ENCODE results near the gene RAD21L1. TPM values are rescaled to one million over a fixed set of nuclear protein-coding genes. Genes with fewer than 3 reads are reported as not detected.
"Not testable (repeated sequence)": the region's sequence is repeated elsewhere in the genome, so short reads cannot be mapped to it uniquely, and the experiment has no call there.

Gene RAD21L1
- total and polyA plus RNA-seq, 4 donors, result 0.02 to 0.23 TPM; not detected in 2

GRCh38 chr20:1242099-1242498 lies 16.3 kb downstream of the RAD21L1 start:
- WGBS, 2 donors, result 83 to 84% methylated on average over 3 of the region's 3 CpGs
- no peak overlapping the region for H3K27ac ChIP-seq (ENCODE audit: low read depth in 1 of 2, low read length in 1 of 2)
- H3K9ac ChIP-seq (ENCODE audit: insufficient read depth in 1 of 2, low read length in 2 of 2), result no peak overlapping the region
- no peak overlapping the region for H3K4me3 ChIP-seq
- DNase-seq (no peak), ATAC-seq (ENCODE audit: insufficient read depth, low FRiP score) (no peak)
- peaks cover 0 to 6% (median 0%) of the 10 kb centered on the region in 3 donors for H3K27me3 ChIP-seq (ENCODE audit: control insufficient read depth in 3 of 3, insufficient read depth in 3 of 3, low read length in 2 of 3)
- TF ChIP-seq, protein P1, sequence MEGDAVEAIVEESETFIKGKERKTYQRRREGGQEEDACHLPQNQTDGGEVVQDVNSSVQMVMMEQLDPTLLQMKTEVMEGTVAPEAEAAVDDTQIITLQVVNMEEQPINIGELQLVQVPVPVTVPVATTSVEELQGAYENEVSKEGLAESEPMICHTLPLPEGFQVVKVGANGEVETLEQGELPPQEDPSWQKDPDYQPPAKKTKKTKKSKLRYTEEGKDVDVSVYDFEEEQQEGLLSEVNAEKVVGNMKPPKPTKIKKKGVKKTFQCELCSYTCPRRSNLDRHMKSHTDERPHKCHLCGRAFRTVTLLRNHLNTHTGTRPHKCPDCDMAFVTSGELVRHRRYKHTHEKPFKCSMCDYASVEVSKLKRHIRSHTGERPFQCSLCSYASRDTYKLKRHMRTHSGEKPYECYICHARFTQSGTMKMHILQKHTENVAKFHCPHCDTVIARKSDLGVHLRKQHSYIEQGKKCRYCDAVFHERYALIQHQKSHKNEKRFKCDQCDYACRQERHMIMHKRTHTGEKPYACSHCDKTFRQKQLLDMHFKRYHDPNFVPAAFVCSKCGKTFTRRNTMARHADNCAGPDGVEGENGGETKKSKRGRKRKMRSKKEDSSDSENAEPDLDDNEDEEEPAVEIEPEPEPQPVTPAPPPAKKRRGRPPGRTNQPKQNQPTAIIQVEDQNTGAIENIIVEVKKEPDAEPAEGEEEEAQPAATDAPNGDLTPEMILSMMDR (IDR thresholded peaks at IDR 0.05; ENCODE audit: control extremely low read depth, extremely low read depth), result no peak
- H3K9me3 ChIP-seq (ENCODE audit: control insufficient read depth in 4 of 4, insufficient read depth in 3 of 4, low read length in 3 of 4), result no peaks in the 10 kb centered on the region
- no peaks in the 10 kb centered on the region for H3K36me3 ChIP-seq (ENCODE audit: control insufficient read depth in 4 of 4, insufficient read depth in 4 of 4, low read length in 4 of 4)
- H3K4me1 ChIP-seq (ENCODE audit: control insufficient read depth in 5 of 5, insufficient read depth in 5 of 5, low read length in 5 of 5), result peaks cover 0 to 12% (median 0%) of the 10 kb centered on the region in 5 donors

DNA sequence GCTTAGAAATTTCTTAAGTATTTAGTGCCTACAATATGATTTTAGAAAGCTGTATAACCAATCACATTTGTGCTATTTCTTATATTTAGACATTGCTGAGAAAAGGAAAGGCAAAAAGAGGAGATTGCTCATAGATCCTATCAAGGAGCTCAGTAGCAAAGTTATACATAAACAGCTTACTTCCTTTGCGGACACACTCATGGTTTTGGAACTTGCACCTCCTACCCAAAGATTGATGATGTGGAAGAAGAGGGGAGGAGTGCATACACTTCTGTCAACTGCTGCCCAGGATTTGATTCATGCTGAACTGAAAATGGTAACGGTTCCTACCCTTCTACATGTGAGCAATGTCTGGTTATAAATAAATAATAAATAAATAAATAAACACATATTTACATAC lies 16.7 kb downstream of the RAD21L1 start:
- Histone ChIP-seq H3K36me3 (ENCODE audit: control insufficient read depth in 4 of 4, insufficient read depth in 4 of 4, low read length in 4 of 4) (no peaks in the 10 kb centered on the region), H3K27me3 (ENCODE audit: control insufficient read depth in 3 of 3, insufficient read depth in 3 of 3, low read length in 2 of 3) (peaks cover 0 to 6% (median 0%) of the 10 kb centered on the region in 3 donors), H3K9me3 (ENCODE audit: control insufficient read depth in 4 of 4, insufficient read depth in 3 of 4, low read length in 3 of 4) (no peaks in the 10 kb centered on the region), H3K27ac (ENCODE audit: low read depth in 1 of 2, low read length in 1 of 2) (no peak overlapping the region), H3K4me1 (ENCODE audit: control insufficient read depth in 5 of 5, insufficient read depth in 5 of 5, low read length in 5 of 5) (peaks cover 0 to 12% (median 0%) of the 10 kb centered on the region in 5 donors), H3K4me3 (no peak overlapping the region), H3K9ac (ENCODE audit: insufficient read depth in 1 of 2, low read length in 2 of 2) (no peak overlapping the region)
- TF ChIP-seq, protein P1 (IDR thresholded peaks at IDR 0.05; ENCODE audit: control extremely low read depth, extremely low read depth), result no peak
- DNase-seq (peak in 1 of 3 donors; percentile 36), ATAC-seq (ENCODE audit: insufficient read depth, low FRiP score) (no peak)
- 7 to 17% methylated on average over 2 of the region's 2 CpGs for WGBS, 2 donors

GRCh38 chr20:1245578-1245977 lies 19.7 kb downstream of the RAD21L1 start:
- DNase-seq (no peak), ATAC-seq (ENCODE audit: insufficient read depth, low FRiP score) (no peak)
- TF ChIP-seq, protein P1 (IDR thresholded peaks at IDR 0.05; ENCODE audit: control extremely low read depth, extremely low read depth), result no peak
- no peak overlapping the region for H3K27ac ChIP-seq (ENCODE audit: low read depth in 1 of 2, low read length in 1 of 2)
- no peaks in the 10 kb centered on the region for H3K36me3 ChIP-seq (ENCODE audit: control insufficient read depth in 4 of 4, insufficient read depth in 4 of 4, low read length in 4 of 4)
- H3K4me1 ChIP-seq (ENCODE audit: control insufficient read depth in 5 of 5, insufficient read depth in 5 of 5, low read length in 5 of 5), result peaks cover 0 to 12% (median 0%) of the 10 kb centered on the region in 5 donors
- no peak overlapping the region for H3K9ac ChIP-seq (ENCODE audit: insufficient read depth in 1 of 2, low read length in 2 of 2)
- no peak overlapping the region for H3K4me3 ChIP-seq
- H3K27me3 ChIP-seq (ENCODE audit: control insufficient read depth in 3 of 3, insufficient read depth in 3 of 3, low read length in 2 of 3), result peaks cover 0 to 4% (median 0%) of the 10 kb centered on the region in 3 donors
- H3K9me3 ChIP-seq (ENCODE audit: control insufficient read depth in 4 of 4, insufficient read depth in 3 of 4, low read length in 3 of 4), result no peaks in the 10 kb centered on the region
- WGBS, 2 donors, result 64 to 65% methylated on average over 2 of the region's 2 CpGs

- H3K4me1 ChIP-seq (ENCODE audit: control insufficient read depth in 5 of 5, insufficient read depth in 5 of 5, low read length in 5 of 5), result peaks cover 0 to 1% (median 0%) of the 10 kb centered on the region in 5 donors
- TF ChIP-seq, protein P1 (IDR thresholded peaks at IDR 0.05; ENCODE audit: control extremely low read depth, extremely low read depth), result no peak
- no peaks in the 10 kb centered on the region for H3K9me3 ChIP-seq (ENCODE audit: control insufficient read depth in 4 of 4, insufficient read depth in 3 of 4, low read length in 3 of 4)
- ATAC-seq (ENCODE audit: insufficient read depth, low FRiP score) (no peak), DNase-seq (no peak)
- H3K9ac ChIP-seq (ENCODE audit: insufficient read depth in 1 of 2, low read length in 2 of 2), result no peak overlapping the region
- H3K4me3 ChIP-seq, result no peak overlapping the region
- H3K27ac ChIP-seq (ENCODE audit: low read depth in 1 of 2, low read length in 1 of 2), result no peak overlapping the region
- H3K27me3 ChIP-seq (ENCODE audit: control insufficient read depth in 3 of 3, insufficient read depth in 3 of 3, low read length in 2 of 3), result peaks cover 0 to 8% (median 0%) of the 10 kb centered on the region in 3 donors
- H3K36me3 ChIP-seq (ENCODE audit: control insufficient read depth in 4 of 4, insufficient read depth in 4 of 4, low read length in 4 of 4), result no peaks in the 10 kb centered on the region
Observed at GRCh38 chr20:1247689-1248088, 21.8 kb downstream of the RAD21L1 start.

GRCh38 chr20:1250282-1250681 lies 24.4 kb downstream of the RAD21L1 start:
- ATAC-seq (ENCODE audit: insufficient read depth, low FRiP score); H3K27ac ChIP-seq (ENCODE audit: low read depth in 1 of 2, low read length in 1 of 2); H3K9me3 ChIP-seq (ENCODE audit: control insufficient read depth in 4 of 4, insufficient read depth in 3 of 4, low read length in 3 of 4); DNase-seq; H3K4me3 ChIP-seq; H3K9ac ChIP-seq (ENCODE audit: insufficient read depth in 1 of 2, low read length in 2 of 2); H3K27me3 ChIP-seq (ENCODE audit: control insufficient read depth in 3 of 3, insufficient read depth in 3 of 3, low read length in 2 of 3); H3K36me3 ChIP-seq (ENCODE audit: control insufficient read depth in 4 of 4, insufficient read depth in 4 of 4, low read length in 4 of 4): not testable (repeated sequence)
- H3K4me1 ChIP-seq (ENCODE audit: control insufficient read depth in 5 of 5, insufficient read depth in 5 of 5, low read length in 5 of 5), result peaks cover 0 to 14% (median 0%) of the 10 kb centered on the region in 5 donors
- WGBS, 2 donors, result 94 to 96% methylated on average over 2 of the region's 2 CpGs

Measured in lung (tissue), 12 donors.